ENCODE results near the gene NEO1. TPM values are rescaled to one million over a fixed set of nuclear protein-coding genes. Genes with fewer than 3 reads are reported as not detected.

The NEO1 gene
- total RNA-seq, 1 donor from 2014 or later, result 44.6 TPM

- DNase-seq (ENCODE audit: low read depth in 2 of 2), result no peak
Measured at GRCh38 chr15:73074241-73074640, 22.0 kb downstream of the NEO1 start.

GRCh38 chr15:73075160-73075859, 23.0 kb downstream of the NEO1 start:
- no peak for DNase-seq (ENCODE audit: low read depth in 2 of 2)

- no peak for DNase-seq (ENCODE audit: low read depth in 2 of 2)
Measured at GRCh38 chr15:73078291-73078690, 26.0 kb downstream of the NEO1 start.

- peak; percentile 4 to 17 for DNase-seq (ENCODE audit: low read depth in 2 of 2)
Measured at GRCh38 chr15:73078722-73079121, 26.5 kb downstream of the NEO1 start.

GRCh38 chr15:73079565-73079964, 27.3 kb downstream of the NEO1 start:
- DNase-seq (ENCODE audit: low read depth in 2 of 2), result peak; percentile 59 to 84

GRCh38 chr15:73081321-73081958, 29.2 kb downstream of the NEO1 start:
- peak; percentile 71 to 75 for DNase-seq (ENCODE audit: low read depth in 2 of 2)

GRCh38 chr15:73082812-73083211, 30.5 kb downstream of the NEO1 start:
- no peak for DNase-seq (ENCODE audit: low read depth in 2 of 2)

GRCh38 chr15:73087098-73087497, 34.8 kb downstream of the NEO1 start:
- DNase-seq (ENCODE audit: low read depth in 2 of 2), result no peak

GRCh38 chr15:73105064-73105463, 52.8 kb downstream of the NEO1 start:
- no peak for DNase-seq (ENCODE audit: low read depth in 2 of 2)

- no peak for DNase-seq (ENCODE audit: low read depth in 2 of 2)
Measured at GRCh38 chr15:73108676-73109075, 56.4 kb downstream of the NEO1 start.

GRCh38 chr15:73109765-73110164, 57.5 kb downstream of the NEO1 start:
- no peak for DNase-seq (ENCODE audit: low read depth in 2 of 2)

- no peak for DNase-seq (ENCODE audit: low read depth in 2 of 2)
Measured at GRCh38 chr15:73110201-73110600, 57.9 kb downstream of the NEO1 start.

- DNase-seq (ENCODE audit: low read depth in 2 of 2), result no peak
Measured at GRCh38 chr15:73114064-73114463, 61.8 kb downstream of the NEO1 start.

GRCh38 chr15:73116164-73116563, 63.9 kb downstream of the NEO1 start:
- DNase-seq (ENCODE audit: low read depth in 2 of 2), result no peak

GRCh38 chr15:73118055-73118454, 65.8 kb downstream of the NEO1 start:
- no peak for DNase-seq (ENCODE audit: low read depth in 2 of 2)

- no peak for DNase-seq (ENCODE audit: low read depth in 2 of 2)
Measured at GRCh38 chr15:73119478-73119877, 67.2 kb downstream of the NEO1 start.

- DNase-seq (ENCODE audit: low read depth in 2 of 2), result no peak
Measured at GRCh38 chr15:73120269-73120668, 68.0 kb downstream of the NEO1 start.

- no peak for DNase-seq (ENCODE audit: low read depth in 2 of 2)
Measured at GRCh38 chr15:73125219-73125618, 73.0 kb downstream of the NEO1 start.

GRCh38 chr15:73127302-73127936, 75.2 kb downstream of the NEO1 start:
- peak; percentile 34 to 52 for DNase-seq (ENCODE audit: low read depth in 2 of 2)

GRCh38 chr15:73130830-73131229, 78.6 kb downstream of the NEO1 start:
- no peak for DNase-seq (ENCODE audit: low read depth in 2 of 2)

GRCh38 chr15:73134196-73134595, 81.9 kb downstream of the NEO1 start:
- DNase-seq (ENCODE audit: low read depth in 2 of 2), result no peak

- DNase-seq (ENCODE audit: low read depth in 2 of 2), result peak in 1 of 2 donors; percentile 36
Measured at GRCh38 chr15:73139041-73139743, 86.9 kb downstream of the NEO1 start.
